Activated CD4-positive, alpha-beta T cell treated with anti-CD3 and anti-CD28 coated beads, Interleukin-2, amount 50 U/mL, for 4 hours (primary cell): ENCODE measurements around the gene HDAC4.
A peak's percentile ranks its signal among the peaks of the same experiment; 100 is the strongest.

Source experiments
- DNase-seq, 2 experiments: peaks; one replicate each; pipeline ENCODE4 v3.0.0-alpha.2; 2020

HDAC4 gene

GRCh38 chr2:239292531-239292930 lies 108.3 kb downstream of the HDAC4 start:
- no peak for DNase-seq

- no peak for DNase-seq
Observed at GRCh38 chr2:239291475-239292350, 109.1 kb downstream of the HDAC4 start.

GRCh38 chr2:239290618-239291474 lies 110.0 kb downstream of the HDAC4 start:
- DNase-seq = no peak

- DNase-seq = no peak
Observed at GRCh38 chr2:239289545-239289944, 111.3 kb downstream of the HDAC4 start.

GRCh38 chr2:239288951-239289511 lies 111.8 kb downstream of the HDAC4 start:
- no peak for DNase-seq

GRCh38 chr2:239288237-239288636 lies 112.6 kb downstream of the HDAC4 start:
- no peak for DNase-seq

GRCh38 chr2:239287461-239287860 lies 113.4 kb downstream of the HDAC4 start:
- no peak for DNase-seq

- no peak for DNase-seq
Observed at GRCh38 chr2:239286901-239287300, 113.9 kb downstream of the HDAC4 start.

GRCh38 chr2:239285932-239286230 lies 114.9 kb downstream of the HDAC4 start:
- DNase-seq = no peak

GRCh38 chr2:239285071-239285931 lies 115.5 kb downstream of the HDAC4 start:
- DNase-seq = no peak

GRCh38 chr2:239283961-239284795 lies 116.6 kb downstream of the HDAC4 start:
- DNase-seq = no peak

- DNase-seq = no peak
Observed at GRCh38 chr2:239283288-239283945, 117.4 kb downstream of the HDAC4 start.

- DNase-seq = no peak
Observed at GRCh38 chr2:239282448-239283287, 118.2 kb downstream of the HDAC4 start.

GRCh38 chr2:239280296-239281017 lies 120.4 kb downstream of the HDAC4 start:
- DNase-seq = peak; percentile 54 to 61

- DNase-seq = no peak
Observed at GRCh38 chr2:239279508-239280295, 121.1 kb downstream of the HDAC4 start.

GRCh38 chr2:239278941-239279365 lies 121.9 kb downstream of the HDAC4 start:
- DNase-seq = no peak

GRCh38 chr2:239278361-239278760 lies 122.5 kb downstream of the HDAC4 start:
- DNase-seq = no peak

- DNase-seq = no peak
Observed at GRCh38 chr2:239277401-239278085, 123.3 kb downstream of the HDAC4 start.
